GM19452 (cell line): ENCODE results near the gene OR52I2.

Experiments used
- ATAC-seq: cut with Tn5 transposase; IDR thresholded peaks from one replicate; pipeline ENCODE4 v1.9.1; 2021; ENCODE audit not compliant: unreplicated experiment

OR52I2 gene

DNA sequence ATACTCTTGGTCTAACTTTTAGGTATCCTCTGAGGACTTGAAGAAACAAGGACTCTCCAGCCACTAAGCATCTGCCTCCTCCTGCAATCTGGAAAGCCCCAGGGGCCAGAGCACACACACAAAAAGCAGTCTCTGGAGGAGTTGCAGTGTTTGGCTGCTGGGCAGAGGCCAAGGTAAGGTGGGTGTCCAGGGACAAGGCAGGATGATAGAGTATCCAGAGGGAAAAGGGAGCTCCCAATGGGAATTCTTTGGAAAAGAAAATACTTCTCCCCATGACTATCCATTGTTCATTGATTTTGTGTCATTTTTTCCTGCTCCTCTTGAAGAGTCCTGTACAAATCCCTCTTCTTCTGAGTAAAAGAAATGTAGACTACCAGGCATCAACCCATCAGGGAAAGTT, at the start of gene OR52I2:
Gene OR52I2, plus strand, starts transcription at position 301 of the 400 bp plus-strand sequence.
- ATAC-seq: no peak

DNA sequence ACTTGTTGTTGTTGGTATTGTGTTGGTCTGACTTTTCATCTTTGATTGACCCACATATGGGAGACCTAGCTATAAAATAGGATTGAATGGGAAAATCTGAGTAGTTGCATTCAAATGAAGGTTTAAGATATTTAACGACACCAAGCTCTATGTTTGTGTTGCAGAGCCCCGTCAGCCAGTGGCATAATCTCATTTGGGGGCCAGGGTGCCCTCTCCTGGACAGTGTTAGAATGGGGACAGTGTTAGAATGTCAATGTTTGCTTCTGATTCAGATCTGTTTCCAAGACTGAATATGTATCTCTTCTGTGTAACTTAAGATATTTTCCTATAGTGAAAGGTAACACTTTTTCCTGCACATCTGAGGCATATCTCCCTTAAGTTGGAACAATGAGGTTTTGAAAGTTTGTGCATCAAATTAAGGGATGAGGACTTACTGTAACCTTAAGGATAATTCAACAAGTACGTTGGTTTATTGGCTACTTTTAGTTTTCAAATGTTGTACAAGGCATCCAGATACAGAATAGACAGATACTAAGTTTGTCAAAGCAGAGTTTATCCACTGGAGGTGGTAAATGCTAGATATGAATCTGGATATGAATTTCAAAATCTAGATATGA, 41.8 kb upstream of the OR52I2 start:
- peak; percentile 77 for ATAC-seq

DNA sequence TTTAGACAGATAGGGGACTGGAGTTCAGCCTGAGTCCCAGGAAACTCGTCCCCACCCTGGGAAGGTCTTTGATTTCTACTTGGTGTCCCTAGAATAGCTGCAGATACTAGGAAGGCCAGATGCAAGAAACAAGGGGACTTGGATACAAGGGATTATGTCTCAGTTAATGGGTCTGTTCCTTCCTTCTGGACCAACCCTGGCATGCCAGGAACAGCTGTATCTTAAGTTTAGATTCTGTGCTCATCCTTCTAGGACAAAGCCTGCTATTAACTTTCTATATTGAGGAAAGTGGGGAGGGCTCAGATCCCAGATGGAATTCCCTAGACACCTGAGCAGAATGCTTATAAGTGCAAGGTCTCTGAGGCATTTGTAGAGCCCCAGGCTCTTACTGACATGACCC, 40.5 kb upstream of the OR52I2 start:
- ATAC-seq: no peak

DNA sequence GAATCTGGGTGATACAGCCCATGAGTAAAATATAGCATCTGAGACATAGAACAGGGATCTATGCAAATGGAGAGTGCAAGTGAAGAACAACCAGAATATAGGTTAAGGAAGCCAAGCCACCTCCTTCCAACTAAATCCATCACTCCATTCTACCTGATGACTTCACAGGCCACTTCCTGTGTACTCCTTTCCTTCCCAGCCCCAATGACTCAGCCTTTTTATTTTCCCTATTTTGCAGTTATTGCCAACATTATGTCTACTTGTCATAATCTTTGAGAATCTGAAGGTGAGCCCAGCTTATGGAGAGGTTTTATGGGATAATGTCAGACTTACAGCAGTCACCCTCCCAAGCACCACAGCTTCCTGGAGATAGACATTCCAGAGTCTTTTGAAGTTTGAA, 38.0 kb upstream of the OR52I2 start:
- ATAC-seq: no peak

DNA sequence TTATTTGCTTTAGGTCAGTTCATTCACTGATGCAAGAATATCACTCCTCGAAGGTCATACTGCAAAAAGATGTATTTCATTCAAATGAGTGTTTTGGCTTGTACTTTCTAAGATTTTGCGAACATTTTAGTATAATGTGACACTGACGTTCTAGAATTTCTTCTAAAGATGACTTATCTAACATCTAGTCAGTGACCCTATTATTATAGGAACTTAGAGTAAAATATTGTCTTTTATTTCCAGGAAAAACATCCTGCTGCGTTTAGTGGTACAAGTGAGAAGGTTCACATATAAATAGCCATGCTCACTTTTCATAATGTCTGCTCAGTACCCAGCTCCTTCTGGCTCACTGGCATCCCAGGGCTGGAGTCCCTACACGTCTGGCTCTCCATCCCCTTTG, 36.7 kb upstream of the OR52I2 start, which contains the start of gene OR52M1:
Gene OR52M1, plus strand, starts transcription at position 301 of the 400 bp plus-strand sequence. Its CDS starts 0 bp downstream, at position 301.
- no peak for ATAC-seq

DNA sequence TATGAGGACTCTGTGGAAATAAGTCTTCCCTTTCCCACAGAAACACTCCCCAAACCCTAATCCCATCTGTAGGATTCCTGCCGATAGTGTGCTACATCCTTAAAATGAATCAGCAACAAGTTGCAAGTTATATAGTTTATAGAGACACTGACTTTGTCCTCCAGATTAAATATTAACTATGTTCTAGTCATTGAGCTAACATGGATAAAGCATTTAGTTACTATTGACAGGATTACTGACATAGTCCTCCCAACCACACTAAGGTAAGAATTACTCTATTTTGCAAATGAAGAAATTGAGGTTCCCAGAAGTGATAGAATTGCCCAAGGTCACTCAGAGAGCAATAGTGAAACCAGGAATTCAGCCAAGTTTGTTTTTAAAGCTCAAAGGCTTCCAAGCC, 34.7 kb upstream of the OR52I2 start:
- ATAC-seq: no peak

DNA sequence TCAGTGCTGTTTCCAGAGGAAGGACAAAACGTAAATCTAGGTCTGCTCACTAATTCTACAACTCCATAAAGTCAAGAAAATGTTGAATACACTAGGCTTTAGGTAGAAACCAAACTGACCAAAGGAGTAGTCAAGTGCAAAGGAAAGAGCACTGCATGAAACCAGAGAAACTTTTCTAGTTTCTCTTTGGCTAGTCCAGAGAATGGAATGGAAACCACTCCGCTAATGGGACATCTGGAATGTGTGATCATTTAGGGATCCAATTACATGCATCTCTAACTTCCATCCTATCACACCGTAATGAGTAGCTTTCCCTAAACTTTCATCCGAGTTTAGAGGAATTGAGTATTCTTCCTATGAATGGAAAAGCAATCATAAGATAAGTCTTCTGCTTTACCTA, 34.1 kb upstream of the OR52I2 start:
- no peak for ATAC-seq

DNA sequence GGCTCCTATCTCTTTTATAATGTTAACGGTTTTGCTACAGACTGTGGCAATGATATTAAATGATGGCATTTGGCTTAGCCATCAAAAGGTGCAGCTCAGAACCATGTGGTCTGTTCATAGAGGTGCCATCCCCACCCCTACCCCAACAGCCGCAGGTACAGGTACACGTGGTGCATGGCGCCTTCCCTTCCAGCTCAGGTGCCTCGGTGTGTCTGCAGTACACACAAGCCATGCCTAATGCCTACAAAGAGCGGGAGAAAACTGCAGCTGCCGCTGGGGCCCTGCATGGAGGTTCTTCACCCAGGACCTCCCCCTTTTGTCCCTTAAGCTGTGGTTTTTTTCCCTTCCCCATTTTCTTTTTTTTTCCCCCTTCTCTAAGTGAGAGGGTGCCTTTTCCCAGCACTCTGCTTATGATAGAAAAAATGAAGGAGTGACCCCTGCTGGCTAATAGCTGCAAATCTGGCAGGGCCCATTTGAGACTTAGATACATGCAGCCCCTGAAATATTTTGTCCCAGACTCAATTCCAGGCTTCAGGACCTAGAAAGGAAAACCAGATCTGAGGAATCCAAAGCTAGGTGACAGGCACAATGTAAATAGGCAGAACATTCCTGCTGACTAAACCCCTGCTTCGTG, 30.1 kb upstream of the OR52I2 start:
- no peak for ATAC-seq

DNA sequence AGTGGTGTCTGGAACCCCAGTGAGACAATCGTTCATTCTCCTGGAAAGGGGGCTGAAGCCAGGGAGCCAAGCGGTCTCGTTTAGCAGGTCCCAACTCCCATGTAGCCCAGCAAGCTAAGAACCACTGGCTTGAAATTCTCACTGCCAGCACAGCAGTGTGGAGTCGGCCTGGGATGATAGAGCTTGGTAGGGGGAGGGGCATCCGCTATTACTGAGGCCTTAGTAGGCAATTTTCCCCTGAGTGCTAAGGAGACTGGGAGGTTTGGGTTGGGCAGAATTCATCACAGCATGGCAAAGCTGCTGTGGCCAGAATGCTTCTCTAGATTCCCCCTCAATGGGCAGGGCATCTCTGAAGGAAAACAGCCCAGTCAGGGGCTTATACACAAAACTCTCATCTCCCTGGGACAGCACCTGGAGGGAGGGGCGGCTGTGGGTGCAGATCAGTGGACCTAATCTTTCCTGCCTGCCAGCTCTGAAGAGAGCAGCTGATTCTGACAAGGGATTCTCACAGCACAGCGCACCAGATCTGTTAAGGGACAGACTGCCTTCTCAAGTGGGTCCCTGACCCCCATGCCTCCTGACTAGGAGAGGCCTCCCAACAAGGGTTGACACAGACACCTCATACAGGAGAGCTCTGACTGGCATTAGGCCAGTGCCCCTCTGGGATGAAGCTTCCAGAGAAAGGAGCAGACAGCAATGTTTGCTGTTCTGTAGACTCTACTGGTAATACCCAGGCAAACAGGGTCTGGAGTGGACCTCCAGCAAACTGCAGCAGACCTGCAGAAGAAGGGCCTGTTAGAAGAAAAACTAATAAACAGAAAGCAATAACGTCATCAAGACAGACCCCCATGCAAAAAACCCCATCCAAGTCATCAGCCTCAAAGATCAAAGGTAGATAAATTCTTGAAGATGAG, 21.8 kb upstream of the OR52I2 start:
- no peak for ATAC-seq

DNA sequence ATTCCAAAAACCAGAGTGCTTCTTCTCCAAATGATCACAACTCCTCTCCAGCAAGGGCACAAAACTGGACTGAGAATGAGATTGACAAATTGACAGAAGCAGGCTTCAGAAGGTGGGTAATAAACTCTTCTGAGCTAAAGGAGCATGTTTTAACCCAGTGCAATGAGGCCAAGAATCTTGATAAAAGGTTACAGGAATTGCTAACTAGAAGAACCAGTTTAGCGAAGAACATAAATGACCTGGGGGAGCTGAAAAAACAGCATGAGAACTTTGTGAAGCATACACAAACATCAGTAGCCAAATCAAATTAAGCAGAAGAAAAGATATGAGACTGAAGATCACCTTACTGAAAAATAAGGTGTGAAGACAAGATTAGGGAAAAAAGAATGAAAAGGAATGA, 21.1 kb upstream of the OR52I2 start:
- no peak for ATAC-seq

DNA sequence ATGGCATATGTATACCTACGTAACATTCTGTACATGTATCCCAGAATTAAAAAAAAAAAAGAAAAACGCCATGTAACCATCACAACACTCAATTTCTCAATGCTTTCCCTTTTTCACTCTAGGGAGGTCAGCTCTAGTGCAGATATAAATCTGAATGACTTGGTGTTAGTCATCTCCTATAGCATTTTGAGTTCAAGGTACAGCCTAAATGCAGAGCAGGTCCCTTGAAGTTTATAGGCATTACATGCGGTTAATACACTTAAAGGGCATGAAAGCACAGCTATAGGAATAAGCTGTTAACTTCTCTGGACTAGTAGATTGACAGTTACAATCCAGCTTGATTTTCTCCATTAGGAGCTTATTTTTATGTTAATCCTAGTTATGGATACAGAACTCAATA, 16.2 kb upstream of the OR52I2 start:
- no peak for ATAC-seq

DNA sequence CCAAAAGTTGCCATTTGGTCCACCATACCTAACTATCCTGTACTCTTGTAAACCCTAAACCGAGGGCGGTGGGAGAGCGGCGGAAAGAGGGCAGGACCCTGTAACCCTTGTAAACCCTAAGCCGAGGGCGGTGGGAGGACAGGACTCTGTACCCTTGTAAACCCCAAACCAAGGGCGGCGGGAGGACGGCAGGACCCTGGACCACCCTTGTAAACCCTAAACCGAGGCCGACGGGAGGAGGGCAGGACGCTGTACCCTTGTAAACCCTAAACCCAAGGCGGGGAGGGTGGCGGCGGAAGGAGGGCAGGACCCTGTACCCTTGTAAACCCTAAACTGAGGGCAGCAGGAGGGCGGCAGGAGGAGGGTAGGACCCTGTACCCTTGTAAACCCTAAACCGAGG, 12.5 kb upstream of the OR52I2 start:
- ATAC-seq: no peak

DNA sequence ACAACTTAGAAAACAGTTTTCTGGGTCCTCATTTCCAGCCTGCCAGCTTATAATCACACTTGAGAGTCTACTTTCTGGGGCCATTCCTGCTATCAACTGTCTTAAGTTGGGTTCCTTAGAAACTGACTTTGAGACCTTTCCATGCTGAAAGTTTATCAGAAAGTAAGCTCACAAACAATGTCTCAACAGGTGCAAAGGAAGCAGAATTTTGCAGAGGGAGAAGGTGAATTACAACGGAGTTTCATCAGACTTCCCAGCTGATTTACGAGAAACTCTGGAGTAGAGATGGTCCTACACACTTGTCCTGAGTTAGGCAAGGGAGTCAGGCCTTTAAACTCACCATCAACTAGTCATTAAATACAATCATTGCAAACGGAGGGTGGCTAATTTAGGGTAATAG, 4.7 kb upstream of the OR52I2 start:
- ATAC-seq: no peak

DNA sequence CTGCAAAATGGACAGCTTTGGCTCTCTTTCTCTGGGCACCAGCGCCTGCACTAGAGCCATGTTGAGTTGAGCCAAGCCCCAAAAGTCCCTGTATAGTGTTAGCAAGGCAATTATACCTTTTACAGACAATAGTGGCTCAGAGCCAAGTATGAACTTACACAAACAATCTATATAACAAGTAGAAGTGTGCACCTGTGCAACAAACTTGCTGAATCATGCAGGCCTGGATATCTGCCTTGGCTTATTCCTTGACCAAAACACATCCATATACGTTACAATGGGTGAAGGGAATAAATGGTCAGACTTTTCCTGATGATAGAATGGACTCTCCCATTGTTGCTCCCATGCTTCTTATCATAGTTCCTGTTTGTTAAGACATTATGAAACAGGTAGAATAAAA, 3.8 kb upstream of the OR52I2 start:
- no peak for ATAC-seq

DNA sequence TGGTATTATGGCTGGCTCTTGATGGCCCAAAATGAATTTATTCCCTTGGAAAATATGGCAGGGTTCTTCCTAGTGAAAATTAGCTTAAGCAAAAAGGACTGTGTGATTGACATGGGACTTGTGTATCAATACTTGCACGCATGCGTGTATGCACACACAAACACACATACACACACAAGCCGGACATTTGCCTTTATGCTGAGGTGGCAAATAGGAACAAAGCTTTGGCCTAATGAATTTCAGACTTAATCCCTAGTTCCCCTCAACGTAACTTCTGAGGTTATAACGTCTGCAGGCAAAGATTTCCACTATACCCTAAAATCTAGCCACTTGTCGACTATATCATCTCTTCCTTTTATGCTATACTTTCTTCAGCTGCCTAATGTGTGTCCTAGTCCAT, 2.9 kb upstream of the OR52I2 start:
- no peak for ATAC-seq

DNA sequence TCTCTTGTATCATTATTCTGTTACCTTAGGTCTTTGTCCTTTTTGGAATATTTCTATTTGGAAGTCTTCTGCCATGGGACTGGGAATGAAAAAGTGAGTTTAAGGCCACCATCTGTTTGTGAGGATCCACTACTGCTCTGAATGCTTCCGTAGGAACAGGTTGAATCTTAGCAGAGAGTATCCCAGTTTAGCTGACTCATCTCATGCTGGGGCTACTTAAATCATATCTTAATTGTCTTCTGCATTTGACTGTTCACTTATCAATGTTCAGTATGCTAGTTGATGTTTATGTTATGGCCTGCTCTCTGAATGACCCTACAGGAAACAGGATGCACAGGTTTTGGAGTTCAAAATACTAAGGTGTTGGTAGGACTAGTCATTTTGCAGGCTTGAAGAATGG, 1.4 kb upstream of the OR52I2 start:
- no peak for ATAC-seq

DNA sequence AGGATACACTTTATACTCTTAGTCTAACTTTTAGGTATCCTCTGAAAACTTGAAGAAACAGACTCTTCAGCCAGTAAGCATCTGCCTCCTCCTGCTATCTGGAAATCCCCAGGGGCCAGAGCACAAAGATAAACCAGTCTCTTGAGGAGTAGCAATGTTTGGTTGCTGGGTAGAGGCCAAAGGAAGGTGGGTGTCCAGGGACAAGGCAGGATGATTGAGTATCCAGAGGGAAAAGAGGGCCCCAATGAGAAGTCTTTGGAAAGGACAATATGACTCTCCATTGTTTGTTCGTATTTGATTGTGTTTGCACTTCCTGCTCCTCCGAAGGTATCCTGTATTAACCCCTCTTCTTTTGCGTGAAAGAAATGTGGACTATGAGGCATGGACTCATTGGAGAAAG, 7.5 kb downstream of the OR52I2 start:
- no peak for ATAC-seq

DNA sequence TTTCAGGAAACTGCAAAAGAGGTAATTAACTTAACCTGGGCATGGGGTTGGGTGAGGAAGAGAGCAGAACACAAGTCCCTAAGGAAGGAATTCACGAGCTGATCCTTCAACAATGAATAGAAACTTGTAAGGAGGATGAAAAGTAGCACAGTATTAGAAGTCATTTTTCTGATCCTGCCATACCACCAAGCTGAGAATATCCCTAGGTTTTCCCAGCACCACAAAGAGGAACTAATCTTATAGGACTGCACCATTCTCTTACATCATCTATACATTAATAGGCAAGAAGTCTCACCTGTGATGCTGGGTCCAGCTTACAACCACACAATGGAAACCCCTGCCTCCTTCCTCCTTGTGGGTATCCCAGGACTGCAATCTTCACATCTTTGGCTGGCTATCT, 12.2 kb downstream of the OR52I2 start, which contains the start of gene OR52I1:
Gene OR52I1, plus strand, starts transcription at position 301 of the 400 bp plus-strand sequence. Its CDS starts 0 bp downstream, at position 301.
- ATAC-seq: no peak

DNA sequence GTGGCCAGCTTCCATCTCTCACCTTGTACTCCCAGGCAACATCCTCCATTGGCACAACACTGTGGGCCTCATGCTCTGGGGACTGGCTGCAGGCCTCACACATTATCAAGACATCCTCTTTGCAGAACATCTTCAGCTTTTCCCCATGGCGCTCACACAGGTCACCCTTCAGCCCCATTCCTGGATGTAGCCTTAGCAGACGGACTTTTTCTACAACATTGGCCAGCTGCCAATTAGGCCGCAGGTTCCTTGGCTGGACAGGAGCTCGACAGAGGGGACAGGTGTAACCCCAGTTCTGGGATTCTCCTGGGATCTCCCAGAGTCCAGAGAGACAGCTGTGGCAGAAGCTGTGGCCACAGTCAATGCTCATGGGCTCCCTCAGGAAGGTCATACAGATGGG, 23.5 kb downstream of the OR52I2 start:
- no peak for ATAC-seq

DNA sequence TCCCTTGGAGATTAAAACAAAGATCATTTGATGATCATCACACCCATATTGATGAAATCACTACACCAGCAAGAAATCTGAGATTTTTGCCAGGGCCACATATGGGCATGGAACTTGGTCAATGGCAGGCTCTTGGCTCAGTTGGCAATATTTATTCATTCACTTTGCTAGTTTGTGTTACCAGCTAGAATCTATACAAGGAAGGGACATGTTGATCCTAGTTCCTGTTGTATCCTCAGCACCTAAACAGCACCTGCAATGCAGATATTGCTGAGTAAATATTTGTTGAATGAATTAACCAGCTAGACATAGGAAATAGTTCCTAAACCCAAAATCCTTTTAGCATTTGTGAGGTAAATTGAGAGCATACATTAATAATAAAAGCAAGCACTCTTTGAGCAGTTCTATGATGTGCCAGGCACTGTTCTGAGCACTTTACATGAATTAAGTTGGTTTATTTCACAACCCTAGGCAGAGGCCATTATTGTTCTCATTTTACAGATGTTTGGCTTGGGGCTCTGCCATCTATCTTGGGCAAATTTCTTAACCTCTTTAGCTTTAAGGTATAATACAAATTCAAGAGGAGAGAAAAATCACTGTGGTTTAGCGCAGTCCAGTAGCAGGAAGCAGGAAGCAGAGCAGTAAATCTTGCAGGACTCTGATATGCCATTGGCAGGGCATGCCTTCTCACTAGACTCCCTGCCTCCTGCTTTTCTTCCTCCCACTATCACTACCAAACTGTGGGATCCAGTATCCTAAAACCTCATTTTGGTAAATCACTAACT, 24.9 kb downstream of the OR52I2 start:
- no peak for ATAC-seq

DNA sequence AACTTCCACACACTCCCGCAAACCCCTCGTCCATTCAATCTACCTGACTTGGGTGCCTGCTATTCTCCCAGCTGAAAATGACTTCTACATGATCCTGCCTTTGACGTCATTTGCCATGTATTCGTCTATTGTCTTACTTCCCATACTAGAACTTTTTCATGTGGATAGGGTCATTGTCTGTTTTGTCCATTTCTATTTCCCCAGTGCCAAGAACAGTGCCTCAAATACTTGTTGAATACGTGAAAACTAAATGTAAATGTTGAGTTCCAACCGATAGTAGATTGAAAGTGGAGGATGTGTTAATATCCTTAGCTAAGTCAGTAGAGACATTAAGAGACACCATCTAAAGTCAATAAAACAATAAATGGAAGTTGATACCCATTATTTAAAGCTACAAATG, 25.6 kb downstream of the OR52I2 start:
- ATAC-seq: no peak
